NCI-H1048 (cell line): ENCODE results near the gene MAP2.

Experiments used
- DNase-seq: peaks from one replicate; lab custom pipeline; 2025; lab: John Stamatoyannopoulos, UW

The MAP2 gene

GRCh38 chr2:209726311-209726710 is 302.5 kb downstream of the MAP2 start:
- DNase-seq: no peak

DNA sequence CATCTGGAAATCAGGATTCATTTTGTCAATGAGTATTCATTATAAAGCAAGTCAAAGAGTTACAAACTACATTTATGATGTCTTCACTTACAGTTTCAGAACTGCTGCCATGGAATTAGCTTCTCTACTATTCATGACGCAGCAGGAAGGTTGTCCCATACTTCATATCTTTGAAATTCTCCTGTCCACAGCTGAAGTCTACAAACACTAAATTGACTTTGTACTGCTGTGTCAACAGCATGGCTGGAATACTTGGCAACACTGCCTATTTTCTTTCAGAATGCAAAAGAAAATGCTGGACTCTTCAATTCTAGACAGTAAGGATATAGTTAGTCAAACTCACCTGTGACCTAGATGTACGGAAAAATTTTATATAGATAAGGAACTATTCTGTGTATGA is 303.2 kb downstream of the MAP2 start:
- DNase-seq: no peak

DNA sequence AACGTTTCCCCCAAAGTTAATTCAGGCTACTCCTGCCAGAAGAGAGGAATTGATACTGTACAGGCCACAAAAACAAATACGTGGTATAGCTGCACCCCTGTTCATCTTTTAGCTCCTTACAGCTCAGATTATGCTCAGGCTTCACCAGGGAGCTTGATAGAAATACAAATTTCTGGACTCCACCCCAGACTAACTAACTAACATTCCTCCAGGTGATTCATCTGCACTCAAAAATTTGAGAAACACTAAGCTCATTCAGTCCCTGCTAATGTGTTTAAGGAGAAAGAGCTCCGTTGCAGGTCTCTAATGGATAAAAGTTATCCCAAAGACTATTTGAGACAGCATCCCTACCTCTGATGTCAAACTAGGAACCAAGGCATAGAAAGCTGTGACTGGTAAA is 311.0 kb downstream of the MAP2 start:
- DNase-seq: no peak

- DNase-seq: no peak
These were observed 318.1 kb downstream of the MAP2 start for GRCh38 chr2:209741953-209742352.

- no peak for DNase-seq
These were observed 329.2 kb downstream of the MAP2 start for GRCh38 chr2:209753020-209753419.

DNA sequence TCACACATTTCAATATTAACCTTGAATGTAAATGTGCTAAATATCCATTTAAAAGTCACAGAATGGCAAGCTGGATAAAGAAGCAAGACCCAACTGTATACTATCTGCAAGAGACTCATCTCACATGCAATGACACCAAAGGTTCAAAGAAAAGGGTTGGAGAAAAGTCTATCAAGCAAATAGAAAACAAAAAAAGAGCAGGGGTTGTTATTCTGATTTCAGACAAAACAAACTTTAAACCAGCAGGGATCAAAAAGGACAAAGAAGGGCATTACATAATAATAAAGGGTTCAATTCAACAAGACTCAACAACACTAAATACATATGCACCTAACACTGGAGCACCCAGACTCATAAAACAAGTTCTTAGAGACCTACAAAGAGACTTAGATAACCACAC is 333.3 kb downstream of the MAP2 start:
- DNase-seq: no peak

DNA sequence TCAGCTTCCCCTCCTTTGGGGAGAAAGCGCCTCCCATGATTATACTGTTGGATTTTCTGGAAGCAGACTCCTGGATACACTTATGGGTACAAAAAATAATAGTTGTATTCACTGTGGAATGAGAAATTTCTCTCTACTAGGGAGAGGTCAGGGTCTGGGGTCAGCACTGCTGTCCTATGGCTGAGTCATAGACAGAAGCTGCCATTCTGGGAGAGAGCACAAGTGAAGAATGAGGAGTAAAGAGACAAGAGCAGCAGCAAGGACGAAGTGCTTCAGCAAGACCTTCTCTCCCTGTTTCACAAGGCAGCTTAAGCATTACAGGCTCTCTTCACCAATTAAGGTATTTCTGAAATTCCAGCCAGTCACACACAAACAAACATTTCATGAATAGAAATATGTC is 337.7 kb downstream of the MAP2 start:
- DNase-seq: no peak

DNA sequence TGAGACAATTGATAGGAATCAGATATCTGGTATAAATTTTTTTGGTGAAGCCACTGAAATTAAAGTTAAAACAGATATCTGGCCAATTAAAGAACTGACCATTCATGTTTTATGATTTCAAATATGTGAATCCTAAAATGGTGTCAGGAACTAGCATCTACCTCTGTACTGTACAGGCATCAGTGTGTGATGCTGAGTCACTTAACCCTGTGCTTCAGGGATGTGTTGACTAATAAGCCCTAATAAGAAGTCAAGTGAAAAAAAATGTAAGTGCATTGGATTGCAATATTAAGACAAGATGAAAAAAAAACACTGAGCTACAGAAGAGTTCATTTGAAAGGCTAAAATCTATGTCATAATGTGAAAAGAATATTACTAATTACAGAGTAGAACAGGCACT is 338.7 kb downstream of the MAP2 start:
- no peak for DNase-seq

- no peak for DNase-seq
These were observed 339.3 kb downstream of the MAP2 start for GRCh38 chr2:209763106-209763505.

DNA sequence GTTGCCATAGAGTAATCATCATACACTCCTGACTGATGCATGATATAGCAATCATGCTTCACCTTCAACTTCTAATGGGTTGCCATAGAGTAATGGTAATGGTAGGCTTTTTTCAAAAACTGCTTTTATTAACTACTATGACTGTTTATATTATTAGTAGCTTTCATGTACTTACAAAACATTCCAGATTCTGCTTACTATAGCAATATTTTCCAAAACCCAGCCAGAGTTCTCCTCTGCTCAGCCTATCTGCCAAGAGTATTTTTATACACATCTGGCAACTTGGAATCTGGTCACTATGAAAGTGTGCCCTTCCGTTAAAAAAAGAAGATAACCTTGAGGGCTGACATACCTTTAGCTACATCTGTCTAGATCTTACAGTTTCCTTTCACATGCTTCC is 342.8 kb downstream of the MAP2 start:
- DNase-seq: no peak

- DNase-seq: no peak
These were observed 343.5 kb downstream of the MAP2 start for GRCh38 chr2:209767316-209767715.

DNA sequence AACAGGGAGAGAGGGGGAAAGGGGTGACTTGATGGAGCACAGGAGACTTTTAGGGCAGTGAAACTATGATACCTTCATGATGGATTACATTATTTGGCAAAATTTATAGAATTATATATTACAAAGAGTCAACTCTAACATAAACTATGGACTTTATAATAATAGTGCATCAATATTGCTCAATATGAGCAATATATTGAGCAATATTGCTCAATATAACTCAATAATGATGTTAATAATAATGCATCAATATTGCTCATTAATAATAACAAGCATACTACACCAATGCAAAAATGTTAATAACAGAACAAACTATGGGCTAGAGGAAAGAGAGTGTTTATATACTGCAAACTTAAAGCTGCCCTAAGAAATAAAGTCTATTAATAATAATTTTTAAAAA is 344.7 kb downstream of the MAP2 start:
- no peak for DNase-seq

DNA sequence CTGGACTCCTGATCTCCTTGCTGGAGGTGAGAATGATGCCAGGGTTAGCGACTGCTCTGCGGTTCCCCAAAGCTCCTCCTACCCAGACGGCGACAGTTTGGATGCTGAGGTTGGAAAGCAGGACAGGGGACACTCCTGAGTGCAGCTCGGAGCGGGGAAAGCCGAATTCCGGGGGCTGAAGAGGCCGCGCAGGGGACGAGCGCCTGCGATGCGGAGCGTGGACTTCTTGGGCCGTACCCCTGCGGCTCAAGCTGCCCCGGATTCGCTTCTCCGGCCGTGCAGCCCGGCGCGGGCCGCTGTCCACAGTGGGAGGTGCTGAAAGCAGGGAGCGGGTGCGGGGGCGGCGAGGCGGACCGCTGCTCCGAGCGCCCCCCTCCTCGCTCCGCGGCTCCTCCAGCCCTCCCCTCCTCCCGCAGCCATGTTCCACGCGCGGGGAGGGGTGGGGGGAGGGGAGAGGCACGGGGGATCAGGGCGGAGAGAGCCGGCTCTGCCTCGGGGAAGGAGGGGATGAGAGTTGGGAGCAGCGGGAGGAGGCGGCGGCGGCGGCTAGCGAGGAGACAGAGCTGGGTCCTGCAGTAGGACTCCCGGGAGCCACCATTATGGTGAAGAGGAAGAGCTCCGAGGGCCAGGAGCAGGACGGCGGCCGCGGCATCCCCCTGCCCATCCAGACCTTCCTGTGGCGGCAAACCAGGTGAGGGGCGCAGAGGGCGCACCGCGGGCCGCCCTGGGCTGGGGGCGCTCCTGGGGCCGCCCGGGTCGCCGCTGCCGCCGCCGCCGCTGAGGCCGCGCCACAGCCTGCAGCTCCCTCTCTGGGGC is 347.8 kb downstream of the MAP2 start, which contains the start of gene UNC80:
TSS of gene UNC80 (plus strand) at position 359 of the 816 bp plus-strand sequence. CDS start at position 600, 241 bp downstream.
- peak; percentile 10 for DNase-seq

GRCh38 chr2:209772290-209772685 is 348.4 kb downstream of the MAP2 start:
- no peak for DNase-seq

DNA sequence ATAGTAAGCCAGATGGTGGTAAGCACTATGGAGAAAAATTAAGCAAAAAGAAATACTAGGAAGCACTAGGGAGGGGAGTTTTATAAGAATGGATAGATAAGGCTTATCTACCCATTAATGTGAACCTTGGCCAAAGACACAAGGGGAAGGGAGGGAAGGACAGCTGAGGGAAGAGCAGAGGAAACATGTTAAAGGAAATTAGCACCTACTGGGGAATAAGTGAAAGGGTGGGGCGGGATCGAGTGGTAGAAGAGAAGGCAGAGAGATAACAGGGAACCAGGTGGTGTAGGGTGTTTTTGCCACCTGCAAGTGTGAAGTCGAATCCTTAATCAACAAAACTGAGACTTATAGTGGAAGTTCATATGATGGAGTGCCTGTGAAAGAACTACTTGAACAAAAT is 349.5 kb downstream of the MAP2 start:
- no peak for DNase-seq
